ENCODE measurements around the gene TNS2. TPM values are rescaled to one million over a fixed set of nuclear protein-coding genes. Genes with fewer than 3 reads are reported as not detected.

TNS2 gene
- total RNA-seq, 2 experiments from 2014 or later, result 2.3 to 3.0 TPM

DNA sequence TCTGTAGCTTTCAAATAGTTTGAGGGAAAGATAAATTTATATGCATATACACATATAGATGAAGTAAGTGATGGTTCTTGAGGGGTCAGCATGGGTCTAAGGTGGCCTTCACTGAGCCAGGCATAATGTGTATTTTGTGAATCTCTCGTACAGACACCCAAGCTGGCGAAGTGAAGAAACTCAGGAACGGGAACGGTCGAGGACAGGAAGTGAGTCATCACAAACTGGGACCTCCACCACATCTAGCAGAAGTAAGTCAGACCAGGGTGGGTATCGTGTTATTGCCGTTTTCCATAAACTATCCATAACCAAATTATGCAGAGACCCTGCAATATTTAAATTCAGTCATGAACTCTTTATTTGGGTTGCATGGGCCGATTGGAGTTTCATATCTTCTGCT, 15.4 kb upstream of the TNS2 start:
- ChIA-PET POLR2A (interaction anchor here (0.6 kb wide), 1 partner anchor 8 kb away, joined by 3 read pairs; no protein-coding TSS in a partner anchor), CTCF (no interaction called here)
- intact Hi-C loops (cut with DNase I, micrococcal nuclease), result no loop called here
- H3K27me3 Mint-ChIP-seq, result no peaks in the 10 kb centered on the region
- no peaks in the 10 kb centered on the region for H3K9me3 Mint-ChIP-seq
- no peak overlapping the region for H3K27ac Mint-ChIP-seq
- no peaks in the 10 kb centered on the region for H3K27me3 ChIP-seq (ENCODE audit: control insufficient read depth in 1 of 2, insufficient read depth in 2 of 2, low read length in 2 of 2)
- H3K4me1 ChIP-seq (ENCODE audit: insufficient read depth, low read length), result peaks cover 12% of the 10 kb centered on the region
- no peaks in the 10 kb centered on the region for H3K9me3 ChIP-seq (ENCODE audit: control insufficient read depth in 1 of 2, insufficient read depth in 1 of 2, low read length in 2 of 2)
- H3K4me1 Mint-ChIP-seq (ENCODE audit: low read depth), result peaks cover 24% of the 10 kb centered on the region
- H3K36me3 Mint-ChIP-seq (ENCODE audit: low read depth), result peaks cover 81% of the 10 kb centered on the region
- no peak overlapping the region for H3K4me3 ChIP-seq (ENCODE audit: low read length)
- TF ChIP-seq, protein P1, sequence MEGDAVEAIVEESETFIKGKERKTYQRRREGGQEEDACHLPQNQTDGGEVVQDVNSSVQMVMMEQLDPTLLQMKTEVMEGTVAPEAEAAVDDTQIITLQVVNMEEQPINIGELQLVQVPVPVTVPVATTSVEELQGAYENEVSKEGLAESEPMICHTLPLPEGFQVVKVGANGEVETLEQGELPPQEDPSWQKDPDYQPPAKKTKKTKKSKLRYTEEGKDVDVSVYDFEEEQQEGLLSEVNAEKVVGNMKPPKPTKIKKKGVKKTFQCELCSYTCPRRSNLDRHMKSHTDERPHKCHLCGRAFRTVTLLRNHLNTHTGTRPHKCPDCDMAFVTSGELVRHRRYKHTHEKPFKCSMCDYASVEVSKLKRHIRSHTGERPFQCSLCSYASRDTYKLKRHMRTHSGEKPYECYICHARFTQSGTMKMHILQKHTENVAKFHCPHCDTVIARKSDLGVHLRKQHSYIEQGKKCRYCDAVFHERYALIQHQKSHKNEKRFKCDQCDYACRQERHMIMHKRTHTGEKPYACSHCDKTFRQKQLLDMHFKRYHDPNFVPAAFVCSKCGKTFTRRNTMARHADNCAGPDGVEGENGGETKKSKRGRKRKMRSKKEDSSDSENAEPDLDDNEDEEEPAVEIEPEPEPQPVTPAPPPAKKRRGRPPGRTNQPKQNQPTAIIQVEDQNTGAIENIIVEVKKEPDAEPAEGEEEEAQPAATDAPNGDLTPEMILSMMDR (IDR thresholded peaks at IDR 0.05), result no peak
- no peak overlapping the region for H3K4me3 Mint-ChIP-seq
- no peak overlapping the region for H3K27ac ChIP-seq (ENCODE audit: low read depth in 1 of 2, low read length in 2 of 2)
- peaks cover 92% of the 10 kb centered on the region for H3K36me3 ChIP-seq (ENCODE audit: insufficient read depth, low read length)
- DNase-seq (no peak), ATAC-seq (ENCODE audit: poor library complexity) (no peak)

DNA sequence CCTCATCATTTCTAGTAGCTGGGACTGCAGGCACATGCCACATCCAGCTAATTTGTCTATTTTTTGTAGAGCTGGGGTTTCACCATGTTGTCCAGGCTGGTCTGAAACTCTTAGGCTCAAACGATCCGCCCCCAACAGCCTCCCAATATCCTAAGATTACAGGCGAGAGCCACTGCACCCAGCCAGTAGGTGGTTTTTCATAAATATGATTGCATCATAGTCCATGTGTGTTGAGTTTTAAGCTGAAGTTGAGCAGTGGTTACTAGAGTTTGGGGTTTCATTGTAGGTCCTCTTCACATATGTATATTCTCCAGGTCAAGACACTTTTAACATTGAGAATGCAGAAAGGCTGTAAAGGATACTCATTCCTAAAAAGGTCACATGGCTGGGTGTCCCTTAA, 13.1 kb upstream of the TNS2 start:
- intact Hi-C loops (cut with DNase I, micrococcal nuclease), result loop anchor here in 1 of 2 experiments (5.0 kb wide), 1 partner anchor 60 kb away; the partner anchor contains the start of gene IGFBP6
- CTCF ChIA-PET, result no interaction called here
- Mint-ChIP-seq H3K36me3 (ENCODE audit: low read depth) (peaks cover 84% of the 10 kb centered on the region), H3K27ac (no peak overlapping the region), H3K4me1 (ENCODE audit: low read depth) (peaks cover 24% of the 10 kb centered on the region), H3K9me3 (no peaks in the 10 kb centered on the region), H3K4me3 (no peak overlapping the region), H3K27me3 (no peaks in the 10 kb centered on the region)
- ATAC-seq (ENCODE audit: poor library complexity), result no peak
- Histone ChIP-seq H3K27ac (ENCODE audit: low read depth in 1 of 2, low read length in 2 of 2) (no peak overlapping the region), H3K4me1 (ENCODE audit: insufficient read depth, low read length) (peaks cover 12% of the 10 kb centered on the region), H3K27me3 (ENCODE audit: control insufficient read depth in 1 of 2, insufficient read depth in 2 of 2, low read length in 2 of 2) (no peaks in the 10 kb centered on the region), H3K36me3 (ENCODE audit: insufficient read depth, low read length) (peaks cover 81% of the 10 kb centered on the region), H3K9me3 (ENCODE audit: control insufficient read depth in 1 of 2, insufficient read depth in 1 of 2, low read length in 2 of 2) (no peaks in the 10 kb centered on the region), H3K4me3 (ENCODE audit: low read length) (no peak overlapping the region)
- no peak for DNase-seq
- POLR2A ChIA-PET, result interaction anchor here (0.7 kb wide), 1 partner anchor 9 kb away, joined by 3 read pairs; no protein-coding TSS in a partner anchor
- TF ChIP-seq, protein P1 (IDR thresholded peaks at IDR 0.05), result no peak

DNA sequence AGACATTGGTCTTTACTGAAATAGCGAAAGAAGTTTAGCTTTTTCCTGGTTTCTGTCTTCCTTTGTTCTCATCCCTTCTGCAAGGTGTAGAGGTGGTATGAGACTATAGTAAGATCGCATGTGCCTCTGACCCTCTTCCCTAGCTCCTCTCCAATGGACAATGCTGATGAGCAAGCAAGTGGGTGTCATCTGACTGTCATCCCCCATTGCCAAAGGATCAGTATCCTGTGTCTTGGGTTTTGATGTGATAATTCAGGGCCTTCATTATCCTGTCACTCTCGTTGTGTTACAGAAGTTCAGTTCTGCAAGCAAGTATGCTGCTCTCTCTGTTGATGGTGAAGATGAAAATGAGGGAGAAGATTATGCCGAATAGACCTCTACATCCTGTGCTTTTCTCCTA, 10.0 kb upstream of the TNS2 start:
- CTCF ChIA-PET, result interaction anchor here (2.3 kb wide), 1 partner anchor 8 kb away, joined by 8 read pairs; no protein-coding TSS in a partner anchor
- peaks cover 19% of the 10 kb centered on the region for H3K4me1 Mint-ChIP-seq (ENCODE audit: low read depth)
- no peaks in the 10 kb centered on the region for H3K27me3 Mint-ChIP-seq
- H3K4me3 ChIP-seq (ENCODE audit: low read length), result no peak overlapping the region
- POLR2A ChIA-PET, result interaction anchor here (2.0 kb wide), 1 partner anchor 34 kb away, joined by 5 read pairs; the partner anchor contains the start of gene EIF4B
- TF ChIP-seq, protein P1 (IDR thresholded peaks at IDR 0.05), result no peak
- DNase-seq, result no peak
- H3K9me3 ChIP-seq (ENCODE audit: control insufficient read depth in 1 of 2, insufficient read depth in 1 of 2, low read length in 2 of 2), result no peaks in the 10 kb centered on the region
- no peak overlapping the region for H3K27ac Mint-ChIP-seq
- no peak overlapping the region for H3K4me3 Mint-ChIP-seq
- H3K36me3 Mint-ChIP-seq (ENCODE audit: low read depth), result peaks cover 68% of the 10 kb centered on the region
- no peaks in the 10 kb centered on the region for H3K9me3 Mint-ChIP-seq
- peaks cover 12% of the 10 kb centered on the region for H3K4me1 ChIP-seq (ENCODE audit: insufficient read depth, low read length)
- H3K27me3 ChIP-seq (ENCODE audit: control insufficient read depth in 1 of 2, insufficient read depth in 2 of 2, low read length in 2 of 2), result no peaks in the 10 kb centered on the region
- no peak overlapping the region for H3K27ac ChIP-seq (ENCODE audit: low read depth in 1 of 2, low read length in 2 of 2)
- ATAC-seq (ENCODE audit: poor library complexity), result no peak
- intact Hi-C loops (cut with DNase I, micrococcal nuclease), result loop anchor here in 1 of 2 experiments (5.0 kb wide), 1 partner anchor 57 kb away; the partner anchor contains the start of gene IGFBP6
- H3K36me3 ChIP-seq (ENCODE audit: insufficient read depth, low read length), result peaks cover 52% of the 10 kb centered on the region
